SU-DHL-6 (cell line): ENCODE measurements around the gene HP1BP3.

Source experiments
- EZH2phosphoT487 ChIP-seq: fragments of 200-600 bp; sonication (generic), shearing (Covaris generic); conservative IDR thresholded peaks from 2 replicates; pipeline ENCODE4 v1.6.1; 2018; ENCODE audit warnings: mild to moderate bottlenecking, antibody characterized with exemption, low read length, moderate library complexity, mixed read lengths
- TF ChIP-seq, protein P1 (sequence below): fragments of 200-600 bp; sonication (generic); IDR thresholded peaks from one replicate; pipeline ENCODE4 v1.5.1; 2017; ENCODE audit warnings: antibody characterized with exemption, mild to moderate bottlenecking, low read length, moderate library complexity; ENCODE audit not compliant: insufficient read depth, poor library complexity, severe bottlenecking

DNA sequence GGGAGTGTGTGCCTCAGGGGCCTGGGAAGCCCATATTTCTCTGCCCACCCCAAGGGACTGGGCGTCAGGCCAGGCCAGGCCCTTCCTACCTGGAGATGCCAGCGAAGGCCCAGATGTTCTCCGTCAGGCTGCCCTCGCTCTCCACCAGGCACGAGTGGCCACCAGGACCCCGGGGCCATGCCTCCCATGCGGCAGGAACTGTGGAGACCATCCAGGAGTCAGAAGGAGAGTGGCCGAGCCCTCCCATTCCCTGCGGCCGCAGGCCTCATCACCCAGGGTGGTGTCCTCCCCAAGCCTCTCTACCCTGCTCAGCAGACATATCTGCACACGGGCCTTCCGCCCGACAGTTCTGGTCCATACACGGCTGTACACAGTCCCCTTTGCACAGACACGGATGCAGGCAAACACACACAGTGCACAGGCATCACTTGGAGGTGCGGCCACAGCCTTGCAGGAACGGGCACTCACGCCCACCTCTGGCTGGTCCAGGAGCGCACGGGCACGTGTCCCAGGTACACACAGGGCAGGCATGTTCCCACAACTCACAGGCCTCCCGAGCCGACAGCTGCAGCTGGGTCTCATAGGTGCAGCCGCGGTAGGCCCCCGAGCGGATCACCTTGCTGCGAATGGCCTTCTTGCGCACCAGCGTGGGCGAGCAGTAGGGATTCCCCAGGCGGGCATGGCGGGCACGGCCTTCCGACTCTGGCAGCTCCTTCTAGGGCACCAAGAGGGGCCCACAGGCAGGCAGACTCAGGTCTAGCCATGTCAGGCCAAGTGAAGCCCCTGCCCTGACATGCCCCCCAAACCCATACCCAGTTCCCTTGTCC, 63.4 kb downstream of the HP1BP3 start:
- TF ChIP-seq, protein P1, sequence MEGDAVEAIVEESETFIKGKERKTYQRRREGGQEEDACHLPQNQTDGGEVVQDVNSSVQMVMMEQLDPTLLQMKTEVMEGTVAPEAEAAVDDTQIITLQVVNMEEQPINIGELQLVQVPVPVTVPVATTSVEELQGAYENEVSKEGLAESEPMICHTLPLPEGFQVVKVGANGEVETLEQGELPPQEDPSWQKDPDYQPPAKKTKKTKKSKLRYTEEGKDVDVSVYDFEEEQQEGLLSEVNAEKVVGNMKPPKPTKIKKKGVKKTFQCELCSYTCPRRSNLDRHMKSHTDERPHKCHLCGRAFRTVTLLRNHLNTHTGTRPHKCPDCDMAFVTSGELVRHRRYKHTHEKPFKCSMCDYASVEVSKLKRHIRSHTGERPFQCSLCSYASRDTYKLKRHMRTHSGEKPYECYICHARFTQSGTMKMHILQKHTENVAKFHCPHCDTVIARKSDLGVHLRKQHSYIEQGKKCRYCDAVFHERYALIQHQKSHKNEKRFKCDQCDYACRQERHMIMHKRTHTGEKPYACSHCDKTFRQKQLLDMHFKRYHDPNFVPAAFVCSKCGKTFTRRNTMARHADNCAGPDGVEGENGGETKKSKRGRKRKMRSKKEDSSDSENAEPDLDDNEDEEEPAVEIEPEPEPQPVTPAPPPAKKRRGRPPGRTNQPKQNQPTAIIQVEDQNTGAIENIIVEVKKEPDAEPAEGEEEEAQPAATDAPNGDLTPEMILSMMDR: no peak
- no peak for TF ChIP-seq EZH2phosphoT487
